Esophagus squamous epithelium (tissue), 5 donors: ENCODE measurements around the gene TM4SF5. TPM values are rescaled to one million over a fixed set of nuclear protein-coding genes. Genes with fewer than 3 reads are reported as not detected.
A peak's percentile ranks its signal among the peaks of the same experiment; 100 is the strongest.

ENCODE experiments used
- DNase-seq: peaks from one replicate; lab custom pipeline; 2025; lab: John Stamatoyannopoulos, UW
- H3K27ac ChIP-seq, 4 donors: fragments of 200-600 bp; sonication (generic); one replicate each; pipeline ENCODE4 v1.5.1; 2016 to 2019; ENCODE audit warnings: mild to moderate bottlenecking in 1 of 4
- H3K27me3 ChIP-seq, 4 donors: fragments of 200-600 bp; sonication (generic); 1 replicate in 3 of 4; 2 replicates in 1 of 4; pipeline versions ENCODE4 v1.5.1 to v1.6.0; 2017 to 2021; ENCODE audit warnings: antibody characterized with exemption in 1 of 4
- H3K36me3 ChIP-seq, 3 donors: fragments of 200-600 bp; sonication (generic); one replicate each; pipeline ENCODE4 v1.5.1; 2016 to 2019
- H3K4me1 ChIP-seq, 3 donors: fragments of 200-600 bp; sonication (generic); one replicate each; pipeline ENCODE4 v1.5.1; 2017 to 2019
- H3K4me3 ChIP-seq, 4 donors: fragments of 200-600 bp; sonication (generic); 1 replicate in 3 of 4; 2 replicates in 1 of 4; pipeline ENCODE4 v1.5.1; 2016 to 2019; ENCODE audit warnings: mild to moderate bottlenecking in 2 of 4, moderate library complexity in 1 of 4
- H3K9me3 ChIP-seq, 3 donors: fragments of 200-600 bp; sonication (generic); one replicate each; pipeline ENCODE4 v1.5.1; 2016 to 2019
- CTCF ChIP-seq, 6 experiments: fragments of 450-650 bp in 4 of 6; fragments of 200-600 bp in 2 of 6; sonication (generic) in 2 of 6; IDR thresholded peaks; one replicate each; pipeline ENCODE4 v1.5.1; 2016 to 2019; ENCODE audit warnings: antibody characterized with exemption in 6 of 6, mild to moderate bottlenecking in 4 of 6, moderate library complexity in 4 of 6
- POLR2A ChIP-seq, 4 donors: fragments of 450-650 bp; IDR thresholded peaks; one replicate each; pipeline ENCODE4 v1.6.1; 2017; ENCODE audit warnings: antibody characterized with exemption in 4 of 4, mild to moderate bottlenecking in 4 of 4, moderate library complexity in 3 of 4
- WGBS, 2 donors: methylation state at CpG; one replicate each; pipeline ENCODE4 v1.1.5; 2018; 5-methylcytosine and 5-hydroxymethylcytosine counted together
- intact Hi-C: fragments of 100-400 bp; cut with DNase I; formaldehyde crosslinking; loops from one replicate; pipeline ENCODE4 v1.15.0; 2022
- total RNA-seq, 4 donors: library from RNA; depleted of rRNA; stranded (reverse); fragments of >200 nt; gene quantifications; one replicate each; pipeline ENCODE4 v1.1.0, GENCODE V29; 2016
- donor health status: DM: yes; HTN: yes; CAD: no.

The TM4SF5 gene
- total RNA-seq, 4 donors from 2014 or later = not detected

DNA sequence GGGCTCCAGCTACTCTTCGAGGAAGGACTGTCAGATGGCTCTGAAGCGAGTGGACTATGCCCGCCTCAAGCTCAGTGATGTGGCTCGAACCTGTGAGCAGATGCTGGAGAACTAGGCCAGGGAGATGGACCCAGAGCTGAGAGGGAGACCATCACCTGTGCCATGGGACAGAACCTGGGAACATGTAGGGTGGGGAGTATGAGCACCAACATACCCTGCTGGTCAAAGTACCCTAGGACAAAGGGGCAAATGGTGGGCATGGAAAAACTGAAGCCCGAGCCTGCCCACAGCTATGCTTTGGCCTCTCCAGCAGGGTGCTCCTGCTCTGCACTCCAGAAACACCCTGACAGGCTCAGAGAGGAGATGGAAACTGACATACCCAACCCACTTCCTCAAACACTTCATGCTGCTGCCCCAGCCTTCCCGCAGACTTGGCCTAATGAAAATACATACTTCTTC is 38.6 kb upstream of the TM4SF5 start:
- TF ChIP-seq CTCF (IDR thresholded peaks at IDR 0.05) = peak in 2 of 6 experiments; percentile 23 to 24
- no peak for TF ChIP-seq POLR2A (IDR thresholded peaks at IDR 0.05)
- H3K27ac ChIP-seq = peak overlapping the region in 2 of 4 donors; percentile 25 to 46
- peaks cover 0 to 31% (median 0%) of the 10 kb centered on the region in 3 donors for H3K36me3 ChIP-seq
- H3K9me3 ChIP-seq = no peaks in the 10 kb centered on the region
- intact Hi-C loops = loop anchor here (5.0 kb wide), 1 partner anchor 154 kb away; no protein-coding TSS in a partner anchor
- no peak overlapping the region for H3K4me3 ChIP-seq
- H3K4me1 ChIP-seq = peaks cover under 1 to 29% (median 12%) of the 10 kb centered on the region in 3 donors
- WGBS, 2 donors = 82 to 84% methylated on average over 3 to 4 of the region's 6 CpGs
- no peaks in the 10 kb centered on the region for H3K27me3 ChIP-seq
- DNase-seq = no peak

- H3K4me3 ChIP-seq = no peak overlapping the region
- no peaks in the 10 kb centered on the region for H3K27me3 ChIP-seq
- H3K4me1 ChIP-seq = peaks cover 9 to 44% (median 18%) of the 10 kb centered on the region in 3 donors
- intact Hi-C loops = loop anchor here (5.0 kb wide), 2 partner anchors 52 to 152 kb away; partner anchors contain the start of genes GLTPD2 and VMO1
- H3K36me3 ChIP-seq = peaks cover 0 to 31% (median 0%) of the 10 kb centered on the region in 3 donors
- WGBS, 2 donors = 83 to 94% methylated on average over 1 to 5 of the region's 8 CpGs
- DNase-seq = no peak
- H3K9me3 ChIP-seq = no peaks in the 10 kb centered on the region
- peak overlapping the region in 1 of 4 donors; percentile 35 for H3K27ac ChIP-seq
- TF ChIP-seq POLR2A (IDR thresholded peaks at IDR 0.05) (no peak), CTCF (IDR thresholded peaks at IDR 0.05) (no peak)
These were observed 36.7 kb upstream of the TM4SF5 start for GRCh38 chr17:4734857-4735475.

GRCh38 chr17:4735876-4736651 is 35.6 kb upstream of the TM4SF5 start:
- Histone ChIP-seq H3K36me3 (peaks cover 0 to 31% (median 0%) of the 10 kb centered on the region in 3 donors), H3K27me3 (no peaks in the 10 kb centered on the region), H3K27ac (peak overlapping the region in 2 of 4 donors; percentile 35 to 39), H3K4me1 (peaks cover 9 to 39% (median 14%) of the 10 kb centered on the region in 3 donors), H3K4me3 (no peak overlapping the region), H3K9me3 (no peaks in the 10 kb centered on the region)
- intact Hi-C loops = loop anchor here (5.0 kb wide), 1 partner anchor 51 kb away; the partner anchor contains the start of genes GLTPD2 and VMO1
- no peak for DNase-seq
- 62 to 68% methylated on average over 9 of the region's 9 CpGs for WGBS, 2 donors
- no peak for TF ChIP-seq CTCF (IDR thresholded peaks at IDR 0.05)
- peak in 1 of 4 donors; percentile 24 for TF ChIP-seq POLR2A (IDR thresholded peaks at IDR 0.05)

GRCh38 chr17:4738136-4739121 is 33.3 kb upstream of the TM4SF5 start:
- DNase-seq = no peak
- Histone ChIP-seq H3K36me3 (peaks cover 0 to 23% (median 0%) of the 10 kb centered on the region in 3 donors), H3K27me3 (peaks cover 0 to under 1% (median 0%) of the 10 kb centered on the region in 4 donors), H3K4me1 (peaks cover 6 to 22% (median 9%) of the 10 kb centered on the region in 3 donors), H3K9me3 (no peaks in the 10 kb centered on the region), H3K27ac (peak overlapping the region; percentile 55 to 81 (median 77)), H3K4me3 (peak overlapping the region; percentile 48 to 85 (median 76))
- TF ChIP-seq CTCF (IDR thresholded peaks at IDR 0.05) (no peak), POLR2A (IDR thresholded peaks at IDR 0.05) (peak in 1 of 4 donors; percentile 20)
- intact Hi-C loops = loop anchor here (5.0 kb wide), 1 partner anchor 49 kb away; the partner anchor contains the start of genes GLTPD2 and VMO1
- WGBS, 2 donors = 7 to 11% methylated on average over 33 of the region's 41 CpGs
